Osteoblast (primary cell): ENCODE measurements around the gene FHIT. TPM values are rescaled to one million over a fixed set of nuclear protein-coding genes. Genes with fewer than 3 reads are reported as not detected.

ENCODE experiments used
- DNase-seq: peaks from one replicate; pipeline ENCODE4 v3.0.0; 2011; ENCODE audit warnings: low spot score, mixed read lengths; ENCODE audit not compliant: insufficient read length; ENCODE audit errors: missing footprints
- H2AFZ ChIP-seq: 2 replicates; pipeline ENCODE4 v1.6.0; 2011; ENCODE audit warnings: mild to moderate bottlenecking, low read length
- H3K27ac ChIP-seq: 2 replicates; pipeline ENCODE4 v1.5.1; 2011; ENCODE audit warnings: mild to moderate bottlenecking, low read depth, low read length, moderate library complexity
- H3K27me3 ChIP-seq: 2 replicates; pipeline ENCODE4 v1.6.0; 2012; ENCODE audit warnings: mild to moderate bottlenecking, control low read depth, inconsistent platforms, low read length, moderate library complexity; ENCODE audit not compliant: insufficient read depth
- H3K36me3 ChIP-seq: 2 replicates; pipeline ENCODE4 v1.5.1; 2011; ENCODE audit warnings: mild to moderate bottlenecking, low read length, control low read depth, moderate library complexity; ENCODE audit not compliant: insufficient read depth
- H3K4me1 ChIP-seq: 2 replicates; pipeline ENCODE4 v1.5.1; 2011; ENCODE audit warnings: mild to moderate bottlenecking, low read length, control low read depth, moderate library complexity; ENCODE audit not compliant: insufficient read depth
- H3K4me2 ChIP-seq: 2 replicates; pipeline ENCODE4 v1.6.0; 2011; ENCODE audit warnings: mild to moderate bottlenecking, low read length; ENCODE audit not compliant: insufficient read depth
- H3K4me3 ChIP-seq: fragments of 200-600 bp; sonication (generic); 3 replicates; pipeline ENCODE4 v1.5.1; 2012; ENCODE audit warnings: mild to moderate bottlenecking, low read length, inconsistent platforms; ENCODE audit not compliant: insufficient read depth
- H3K79me2 ChIP-seq: 2 replicates; pipeline ENCODE4 v1.6.0; 2012; ENCODE audit warnings: mild to moderate bottlenecking, low read length, control low read depth, inconsistent platforms; ENCODE audit not compliant: insufficient read depth
- H3K9me3 ChIP-seq: 2 replicates; pipeline ENCODE4 v1.5.1; 2011; ENCODE audit warnings: low read depth, low read length, control low read depth
- H4K20me1 ChIP-seq: 2 replicates; pipeline ENCODE4 v1.6.0; 2012; ENCODE audit warnings: mild to moderate bottlenecking, low read length, control low read depth; ENCODE audit not compliant: insufficient read depth
- total RNA-seq: library from RNA; depleted of rRNA; stranded (reverse); fragments of >200 nt; gene quantifications from 2 replicates; pipeline ENCODE4 v1.2.3, GENCODE V29; 2012
- TF ChIP-seq, protein P1 (sequence below): IDR thresholded peaks from 2 replicates; pipeline ENCODE4 v1.5.1; 2011; ENCODE audit warnings: mild to moderate bottlenecking, low read depth, low read length, moderate library complexity; ENCODE audit errors: extremely low read depth

FHIT gene
- total RNA-seq, 1 donor = 3.3 TPM

DNA sequence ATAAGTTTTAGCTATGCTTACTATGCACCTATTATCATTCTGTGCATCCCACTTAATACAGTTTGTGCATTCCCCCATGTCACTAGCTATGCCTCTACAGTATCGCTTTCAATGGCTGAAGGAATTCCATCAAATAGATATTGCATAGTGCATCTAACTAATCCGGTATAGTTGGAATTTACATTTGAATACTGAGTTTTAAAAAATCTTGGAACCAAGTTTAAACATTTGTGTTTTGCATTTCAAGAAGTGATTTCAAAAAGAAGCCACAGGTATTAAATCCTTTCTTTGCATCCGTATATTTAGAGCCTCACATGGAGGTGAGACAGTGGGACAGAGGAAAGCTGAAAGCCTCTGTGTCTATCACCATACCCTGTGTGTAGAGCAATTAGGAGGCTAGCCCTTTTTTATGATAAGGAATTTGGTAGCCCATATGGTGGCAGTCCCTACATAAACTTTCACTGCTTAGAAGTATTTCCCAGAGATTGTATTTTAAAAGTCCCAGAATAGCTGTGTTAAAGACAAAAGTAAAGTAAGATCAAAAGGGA lies 1241.2 kb downstream of the FHIT start:
- H3K4me2 ChIP-seq = no peak overlapping the region
- H3K36me3 ChIP-seq = no peaks in the 10 kb centered on the region
- no peaks in the 10 kb centered on the region for H4K20me1 ChIP-seq
- H3K4me3 ChIP-seq = no peak overlapping the region
- no peaks in the 10 kb centered on the region for H3K4me1 ChIP-seq
- no peak overlapping the region for H3K27ac ChIP-seq
- TF ChIP-seq, protein P1, sequence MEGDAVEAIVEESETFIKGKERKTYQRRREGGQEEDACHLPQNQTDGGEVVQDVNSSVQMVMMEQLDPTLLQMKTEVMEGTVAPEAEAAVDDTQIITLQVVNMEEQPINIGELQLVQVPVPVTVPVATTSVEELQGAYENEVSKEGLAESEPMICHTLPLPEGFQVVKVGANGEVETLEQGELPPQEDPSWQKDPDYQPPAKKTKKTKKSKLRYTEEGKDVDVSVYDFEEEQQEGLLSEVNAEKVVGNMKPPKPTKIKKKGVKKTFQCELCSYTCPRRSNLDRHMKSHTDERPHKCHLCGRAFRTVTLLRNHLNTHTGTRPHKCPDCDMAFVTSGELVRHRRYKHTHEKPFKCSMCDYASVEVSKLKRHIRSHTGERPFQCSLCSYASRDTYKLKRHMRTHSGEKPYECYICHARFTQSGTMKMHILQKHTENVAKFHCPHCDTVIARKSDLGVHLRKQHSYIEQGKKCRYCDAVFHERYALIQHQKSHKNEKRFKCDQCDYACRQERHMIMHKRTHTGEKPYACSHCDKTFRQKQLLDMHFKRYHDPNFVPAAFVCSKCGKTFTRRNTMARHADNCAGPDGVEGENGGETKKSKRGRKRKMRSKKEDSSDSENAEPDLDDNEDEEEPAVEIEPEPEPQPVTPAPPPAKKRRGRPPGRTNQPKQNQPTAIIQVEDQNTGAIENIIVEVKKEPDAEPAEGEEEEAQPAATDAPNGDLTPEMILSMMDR = no peak
- H3K79me2 ChIP-seq = no peaks in the 10 kb centered on the region
- DNase-seq = no peak
- no peaks in the 10 kb centered on the region for H3K27me3 ChIP-seq
- H3K9me3 ChIP-seq = no peaks in the 10 kb centered on the region
- H2AFZ ChIP-seq = no peak overlapping the region

DNA sequence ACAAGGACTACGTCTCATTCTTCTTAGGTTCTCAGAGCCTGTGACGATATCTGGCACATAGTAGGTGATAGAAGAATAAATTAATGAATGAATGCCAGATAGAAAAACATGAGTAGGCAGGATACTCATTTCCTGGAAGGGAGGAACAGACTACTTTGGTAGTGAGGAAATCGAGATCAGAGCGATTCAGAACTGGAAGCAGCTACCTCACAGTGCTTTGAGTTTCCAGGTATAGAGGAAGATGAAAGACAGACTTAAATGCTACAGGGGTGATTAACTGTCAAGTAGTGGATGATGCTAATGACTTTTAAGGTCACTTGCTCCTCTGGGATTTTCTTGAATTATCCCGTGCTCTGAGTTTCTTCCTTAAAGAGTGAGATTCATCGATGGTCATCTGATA lies 1249.9 kb downstream of the FHIT start:
- no peak overlapping the region for H2AFZ ChIP-seq
- TF ChIP-seq, protein P1 = no peak
- no peaks in the 10 kb centered on the region for H3K36me3 ChIP-seq
- no peak overlapping the region for H3K27ac ChIP-seq
- no peaks in the 10 kb centered on the region for H3K4me1 ChIP-seq
- no peaks in the 10 kb centered on the region for H4K20me1 ChIP-seq
- H3K4me3 ChIP-seq = no peak overlapping the region
- H3K79me2 ChIP-seq = no peaks in the 10 kb centered on the region
- H3K9me3 ChIP-seq = no peaks in the 10 kb centered on the region
- H3K27me3 ChIP-seq = no peaks in the 10 kb centered on the region
- H3K4me2 ChIP-seq = no peak overlapping the region
- no peak for DNase-seq

DNA sequence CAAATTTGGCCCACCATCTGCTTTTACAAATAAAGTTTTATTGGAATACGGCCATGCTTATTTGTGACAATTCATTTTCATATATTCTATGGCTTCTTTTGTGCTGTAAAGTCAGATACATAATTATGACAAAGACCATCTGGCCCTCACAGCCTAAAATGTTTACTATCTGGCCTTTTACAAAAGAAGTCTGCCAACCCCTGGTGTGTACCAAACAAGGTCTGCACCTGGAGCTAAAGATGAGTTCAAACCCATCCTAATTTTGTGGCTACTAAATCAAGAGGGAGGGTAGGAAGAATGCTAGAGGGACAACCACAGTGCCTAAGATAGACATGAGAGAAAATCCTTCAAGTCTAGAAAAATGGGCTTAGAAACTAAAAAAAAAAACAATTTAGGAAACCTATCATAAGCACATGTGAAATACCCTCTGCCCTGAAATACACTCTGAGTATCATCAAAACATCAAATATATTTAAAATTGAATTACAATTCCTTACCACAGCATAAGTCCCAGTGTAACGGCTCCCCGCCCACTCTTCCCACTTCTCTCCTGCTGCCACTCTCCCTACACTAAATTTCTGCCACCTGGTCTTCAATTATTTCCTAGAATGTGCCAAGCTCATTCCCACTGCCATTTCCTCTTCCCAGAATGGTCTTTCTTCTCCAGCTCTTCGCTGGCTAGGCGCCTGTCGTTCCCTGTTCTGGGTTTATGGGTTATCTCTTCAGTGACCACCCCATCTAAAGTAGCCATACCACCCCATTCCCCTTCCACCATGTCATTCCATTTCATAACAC lies 1250.7 kb downstream of the FHIT start:
- no peaks in the 10 kb centered on the region for H3K79me2 ChIP-seq
- no peak for DNase-seq
- no peak overlapping the region for H2AFZ ChIP-seq
- TF ChIP-seq, protein P1 = no peak
- H3K4me3 ChIP-seq = no peak overlapping the region
- no peak overlapping the region for H3K27ac ChIP-seq
- H4K20me1 ChIP-seq = no peaks in the 10 kb centered on the region
- H3K4me2 ChIP-seq = no peak overlapping the region
- no peaks in the 10 kb centered on the region for H3K9me3 ChIP-seq
- no peaks in the 10 kb centered on the region for H3K27me3 ChIP-seq
- no peaks in the 10 kb centered on the region for H3K4me1 ChIP-seq
- no peaks in the 10 kb centered on the region for H3K36me3 ChIP-seq

DNA sequence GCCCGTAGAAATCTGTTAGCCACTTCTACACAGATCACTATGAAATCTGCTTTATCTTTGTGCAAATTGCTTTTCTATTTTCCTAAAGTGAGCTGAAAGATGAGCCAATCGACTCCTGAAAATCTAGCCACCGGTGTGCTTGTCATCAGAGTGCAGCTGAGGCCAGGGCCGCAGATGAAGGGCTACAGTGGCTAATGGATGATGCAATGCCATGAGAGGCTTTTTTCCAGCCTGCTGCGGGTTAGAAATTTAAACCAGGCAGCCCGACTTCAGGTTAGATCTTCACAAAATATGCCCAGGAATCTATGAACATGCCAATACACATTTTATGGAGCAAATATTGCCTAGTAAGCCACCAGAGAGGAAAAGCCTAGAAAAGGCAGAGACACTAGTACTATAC lies 1253.2 kb downstream of the FHIT start:
- no peaks in the 10 kb centered on the region for H3K9me3 ChIP-seq
- no peaks in the 10 kb centered on the region for H3K79me2 ChIP-seq
- no peaks in the 10 kb centered on the region for H3K36me3 ChIP-seq
- H3K27me3 ChIP-seq = no peaks in the 10 kb centered on the region
- no peaks in the 10 kb centered on the region for H4K20me1 ChIP-seq
- H3K4me1 ChIP-seq = no peaks in the 10 kb centered on the region
- TF ChIP-seq, protein P1 = no peak
- no peak overlapping the region for H3K4me2 ChIP-seq
- DNase-seq = no peak
- no peak overlapping the region for H3K4me3 ChIP-seq
- H3K27ac ChIP-seq = no peak overlapping the region
- no peak overlapping the region for H2AFZ ChIP-seq
